22Rv1 (cell line): ENCODE results near the gene RAB7A.

Source experiments
- CTCF ChIP-seq: fragments of 450-650 bp; IDR thresholded peaks from 2 replicates; pipeline ENCODE4 v1.5.1; 2017; ENCODE audit warnings: mild to moderate bottlenecking
- ZFX ChIP-seq: fragments of 450-650 bp; IDR thresholded peaks from 2 replicates; pipeline ENCODE4 v1.6.1; 2017; ENCODE audit warnings: antibody characterized with exemption, borderline replicate concordance

- TF ChIP-seq CTCF = no peak
- no peak for TF ChIP-seq ZFX
Measured at GRCh38 chr3:128749035-128749434, 23.1 kb downstream of the RAB7A start.
